GM10266 (cell line): Measurements from ENCODE around the gene FNIP1.

Source experiments
- DNase-seq: peaks from one replicate; pipeline ENCODE4 v3.0.0; 2012; ENCODE audit errors: extremely low spot score
- TF ChIP-seq, protein P1 (sequence below): IDR thresholded peaks from 2 replicates; pipeline ENCODE4 v1.5.1; 2012; ENCODE audit warnings: mild to moderate bottlenecking, low read depth; ENCODE audit not compliant: control insufficient read depth, insufficient read depth; ENCODE audit errors: missing control alignments

FNIP1 gene

DNA sequence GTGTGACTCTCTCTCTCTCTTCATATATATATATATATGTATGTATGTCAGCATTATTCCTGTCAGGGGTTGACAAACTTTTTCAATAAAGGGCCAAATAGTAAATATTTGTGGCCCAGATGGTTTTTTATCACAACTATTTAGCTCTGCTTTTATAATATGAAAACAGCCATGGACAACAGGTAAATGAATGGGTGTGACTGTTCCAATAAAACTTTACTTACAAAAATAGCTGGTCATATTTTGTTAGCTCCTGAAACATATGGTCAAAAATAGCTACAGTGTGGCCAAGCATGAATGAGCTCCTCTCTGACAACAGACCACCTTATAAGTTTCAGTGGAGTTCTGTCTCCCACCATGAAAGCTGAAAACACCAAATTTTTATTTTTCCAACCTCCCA, 183.4 kb downstream of the FNIP1 start:
- no peak for DNase-seq
- TF ChIP-seq, protein P1, sequence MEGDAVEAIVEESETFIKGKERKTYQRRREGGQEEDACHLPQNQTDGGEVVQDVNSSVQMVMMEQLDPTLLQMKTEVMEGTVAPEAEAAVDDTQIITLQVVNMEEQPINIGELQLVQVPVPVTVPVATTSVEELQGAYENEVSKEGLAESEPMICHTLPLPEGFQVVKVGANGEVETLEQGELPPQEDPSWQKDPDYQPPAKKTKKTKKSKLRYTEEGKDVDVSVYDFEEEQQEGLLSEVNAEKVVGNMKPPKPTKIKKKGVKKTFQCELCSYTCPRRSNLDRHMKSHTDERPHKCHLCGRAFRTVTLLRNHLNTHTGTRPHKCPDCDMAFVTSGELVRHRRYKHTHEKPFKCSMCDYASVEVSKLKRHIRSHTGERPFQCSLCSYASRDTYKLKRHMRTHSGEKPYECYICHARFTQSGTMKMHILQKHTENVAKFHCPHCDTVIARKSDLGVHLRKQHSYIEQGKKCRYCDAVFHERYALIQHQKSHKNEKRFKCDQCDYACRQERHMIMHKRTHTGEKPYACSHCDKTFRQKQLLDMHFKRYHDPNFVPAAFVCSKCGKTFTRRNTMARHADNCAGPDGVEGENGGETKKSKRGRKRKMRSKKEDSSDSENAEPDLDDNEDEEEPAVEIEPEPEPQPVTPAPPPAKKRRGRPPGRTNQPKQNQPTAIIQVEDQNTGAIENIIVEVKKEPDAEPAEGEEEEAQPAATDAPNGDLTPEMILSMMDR, result no peak

DNA sequence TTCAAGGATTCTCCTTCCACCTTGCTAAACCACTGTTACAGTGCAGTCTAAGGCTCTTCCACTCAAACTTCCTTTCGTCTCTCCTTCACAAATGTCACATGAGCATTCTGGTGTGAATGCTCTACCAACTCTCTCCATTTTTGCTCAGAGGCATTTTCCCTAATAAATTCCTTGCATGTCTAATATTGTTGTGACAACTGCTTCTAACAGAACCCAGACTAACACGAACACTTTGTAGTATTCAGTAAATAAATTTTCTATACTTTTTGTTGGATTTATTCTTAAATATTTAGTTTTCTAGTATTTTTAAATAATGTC, 185.8 kb downstream of the FNIP1 start:
- TF ChIP-seq, protein P1, result no peak

DNA sequence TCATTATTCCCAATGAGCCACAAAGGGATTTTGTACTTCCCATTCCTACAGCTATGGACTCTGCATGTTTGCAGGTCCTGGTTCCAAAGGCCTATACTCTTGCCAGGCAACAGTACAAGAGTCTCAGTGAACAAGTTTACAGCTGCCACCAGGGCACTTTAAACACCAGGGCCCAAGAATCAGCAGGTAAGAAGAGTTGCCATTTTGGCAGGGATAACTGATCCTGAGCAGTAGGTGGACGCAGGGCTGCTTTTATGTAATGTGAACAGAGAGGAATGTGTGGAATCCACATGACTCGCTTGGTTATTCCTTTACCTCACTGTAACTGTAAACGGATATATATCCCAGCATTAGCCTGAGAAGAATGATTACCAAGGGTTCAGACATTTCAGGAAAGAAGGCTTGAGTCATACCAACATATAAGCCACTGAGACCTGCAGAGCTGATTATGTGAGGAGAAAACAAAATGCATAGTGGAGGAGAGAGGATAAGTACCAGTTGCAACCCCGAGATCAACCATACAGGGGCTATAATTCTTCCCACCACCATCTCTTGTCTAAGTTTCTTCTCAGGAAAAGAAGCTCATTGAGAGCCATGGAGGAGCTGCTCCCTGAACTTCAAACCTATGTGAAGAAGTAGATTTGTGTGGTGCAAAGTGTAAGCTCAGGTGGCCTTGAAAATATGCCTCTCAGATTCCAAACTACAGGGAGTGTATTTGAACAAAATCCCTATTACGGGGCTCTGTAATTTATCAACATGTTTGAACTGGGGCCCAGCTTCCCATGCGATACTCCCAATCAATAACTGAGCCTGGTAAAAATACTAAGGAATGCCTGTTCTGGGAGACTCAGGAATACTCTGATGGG, 186.4 kb downstream of the FNIP1 start:
- DNase-seq, result no peak

More for the DNA sequence above, 185.8 kb downstream of the FNIP1 start:
- DNase-seq, result no peak

DNA sequence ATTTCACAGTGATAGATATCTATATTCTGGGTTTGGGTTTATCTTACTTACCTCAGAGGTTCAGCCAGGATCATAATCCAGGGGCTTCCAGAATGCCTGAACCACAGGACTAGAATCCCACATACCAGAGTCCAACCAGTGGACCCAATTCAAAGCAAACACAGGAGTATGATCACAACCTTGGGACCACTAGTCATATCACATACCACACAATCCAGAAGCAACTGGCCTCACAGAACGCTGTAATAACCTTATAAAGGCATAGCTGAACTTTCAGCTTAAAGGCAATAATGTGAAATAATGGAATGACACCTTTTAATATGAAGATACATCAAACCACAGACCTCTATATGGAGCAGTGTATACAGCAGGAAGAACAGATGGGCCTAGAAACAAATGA, 187.0 kb downstream of the FNIP1 start:
- DNase-seq, result no peak

More for the DNA sequence above, 186.4 kb downstream of the FNIP1 start:
- TF ChIP-seq, protein P1, result no peak

DNA sequence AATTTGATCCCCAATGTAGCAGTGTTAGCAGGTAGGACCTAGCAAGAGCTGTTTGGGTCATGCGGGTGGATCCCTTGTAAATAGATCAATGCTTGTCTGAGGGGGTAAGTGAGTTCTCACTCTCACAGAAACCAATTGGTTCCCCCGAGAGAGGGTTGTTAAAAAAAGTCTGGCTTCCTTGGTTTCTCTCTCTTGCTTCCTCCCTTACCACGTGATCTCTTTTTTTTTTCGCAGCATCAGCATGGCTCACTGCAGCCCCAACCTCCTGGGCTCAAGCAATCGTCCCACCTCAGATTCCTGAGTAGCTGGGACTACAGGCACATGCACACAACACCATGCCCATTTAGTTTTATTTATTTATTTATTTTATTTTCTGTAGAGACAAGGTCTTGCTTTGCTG, 188.2 kb downstream of the FNIP1 start:
- no peak for DNase-seq
- TF ChIP-seq, protein P1, result no peak

More for the DNA sequence above, 187.0 kb downstream of the FNIP1 start:
- TF ChIP-seq, protein P1, result no peak

DNA sequence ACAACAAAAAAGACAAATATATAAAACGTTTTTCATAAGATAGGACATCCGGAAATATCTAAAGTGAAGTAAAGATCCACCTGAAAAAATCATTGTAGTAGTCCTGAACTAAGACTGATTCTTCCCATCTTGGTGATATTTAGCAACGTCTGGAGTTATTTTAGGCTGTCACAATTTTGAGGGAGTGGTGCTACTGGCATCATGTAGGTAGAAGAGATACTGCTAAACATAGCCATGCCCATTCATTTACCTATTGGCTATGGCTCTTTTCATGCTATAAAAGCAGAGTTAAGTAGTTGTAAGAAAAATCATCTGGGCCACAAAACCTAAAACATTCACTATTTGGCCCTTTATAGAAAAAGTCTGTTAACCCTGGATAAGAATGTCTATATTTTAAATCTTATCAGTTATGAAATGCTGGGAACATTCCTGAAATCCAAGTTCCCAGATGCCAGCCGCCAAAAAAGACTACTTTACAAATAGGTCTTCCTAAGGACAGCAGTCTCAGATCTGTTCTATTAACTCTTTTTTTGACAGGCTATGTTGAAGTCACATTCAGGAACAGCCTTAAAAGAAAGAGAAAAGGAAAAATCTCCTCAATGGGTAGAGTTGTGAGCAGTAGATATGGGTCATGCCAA, 188.8 kb downstream of the FNIP1 start:
- TF ChIP-seq, protein P1, result no peak
- no peak for DNase-seq

DNA sequence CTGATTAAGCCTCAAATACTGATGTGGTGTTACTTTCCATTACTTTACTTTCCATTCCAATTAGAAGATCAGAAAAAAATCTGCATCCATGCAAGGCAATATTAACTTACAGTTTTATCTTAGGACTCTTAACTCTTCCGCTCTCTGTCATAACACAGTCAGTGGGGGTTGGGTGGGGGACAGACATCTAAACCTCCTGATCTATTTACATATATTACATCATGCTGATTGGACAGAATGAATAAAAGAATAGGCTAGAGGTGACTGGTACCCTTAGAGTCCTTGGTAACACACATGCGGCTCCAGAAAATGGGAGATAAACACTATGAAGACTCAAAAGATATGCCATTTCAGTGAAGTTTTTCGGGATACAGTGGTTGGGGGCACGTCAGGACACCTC, 189.4 kb downstream of the FNIP1 start:
- DNase-seq, result no peak
- TF ChIP-seq, protein P1, result no peak
